ENCODE results near the gene FMO3. TPM values are rescaled to one million over a fixed set of nuclear protein-coding genes. Genes with fewer than 3 reads are reported as not detected.

FMO3 gene
- total RNA-seq, 1 experiment from 2014 or later: 0.12 TPM

- no peak for DNase-seq (ENCODE audit: low read depth, low spot score)
- Histone ChIP-seq H2AFZ (ENCODE audit: low read depth, low read length, poor library complexity, severe bottlenecking) (no peak overlapping the region), H4K20me1 (ENCODE audit: insufficient read depth) (no peaks in the 10 kb centered on the region), H3K9ac (ENCODE audit: low read length) (no peak overlapping the region), H3K4me3 (replicated peaks in 1 of 2; ENCODE audit: low read depth in 1 of 2, low read length in 2 of 2) (no peak overlapping the region), H3K9me3 (ENCODE audit: control insufficient read depth in 1 of 2, insufficient read depth in 1 of 2, low read depth in 1 of 2, low read length in 2 of 2) (no peaks in the 10 kb centered on the region), H3K36me3 (ENCODE audit: control insufficient read depth in 1 of 2, insufficient read depth in 2 of 2, low read length in 2 of 2) (no peaks in the 10 kb centered on the region), H3K4me2 (ENCODE audit: low read length) (no peak overlapping the region), H3K27me3 (ENCODE audit: insufficient read depth, low read length) (no peaks in the 10 kb centered on the region), H3K4me1 (ENCODE audit: control insufficient read depth in 1 of 2, insufficient read depth in 2 of 2, low read length in 2 of 2) (no peaks in the 10 kb centered on the region), H3K27ac (ENCODE audit: low read depth, low read length) (no peak overlapping the region), H3K79me2 (ENCODE audit: insufficient read depth, low read length) (no peaks in the 10 kb centered on the region), H3K9me2 (ENCODE audit: insufficient read depth) (no peaks in the 10 kb centered on the region)
- BruUV-seq (replicated peaks): no TSS peak
- ChIA-PET CTCF (no interaction called here), POLR2A (no interaction called here), RAD21 (ENCODE audit: low non-redundant PET in 1 of 2, low total read pairs in 2 of 2, uncharacterized antibody in 2 of 2, unreplicated experiment in 2 of 2) (no interaction called here)
- intact Hi-C loops (cut with micrococcal nuclease): no loop called here
- no peak for TF ChIP-seq ATF3 (IDR thresholded peaks at IDR 0.05)
- ATAC-seq: no peak
Observed at GRCh38 chr1:171160211-171160610, 69.5 kb downstream of the FMO3 start.

- no TSS peak for BruUV-seq (replicated peaks)
- ChIA-PET CTCF (no interaction called here), POLR2A (no interaction called here)
Observed at GRCh38 chr1:171160639-171161354, 70.1 kb downstream of the FMO3 start.

More at GRCh38 chr1:171160639-171161354, 70.1 kb downstream of the FMO3 start:
- DNase-seq (ENCODE audit: low read depth, low spot score): no peak
- Histone ChIP-seq H3K4me3 (replicated peaks in 1 of 2; ENCODE audit: low read depth in 1 of 2, low read length in 2 of 2) (no peak overlapping the region), H3K4me1 (ENCODE audit: control insufficient read depth in 1 of 2, insufficient read depth in 2 of 2, low read length in 2 of 2) (no peaks in the 10 kb centered on the region), H3K27me3 (ENCODE audit: insufficient read depth, low read length) (no peaks in the 10 kb centered on the region), H3K9ac (ENCODE audit: low read length) (no peak overlapping the region), H4K20me1 (ENCODE audit: insufficient read depth) (no peaks in the 10 kb centered on the region), H3K27ac (ENCODE audit: low read depth, low read length) (no peak overlapping the region), H2AFZ (ENCODE audit: low read depth, low read length, poor library complexity, severe bottlenecking) (no peak overlapping the region), H3K79me2 (ENCODE audit: insufficient read depth, low read length) (no peaks in the 10 kb centered on the region), H3K9me2 (ENCODE audit: insufficient read depth) (no peaks in the 10 kb centered on the region), H3K9me3 (ENCODE audit: control insufficient read depth in 1 of 2, insufficient read depth in 1 of 2, low read depth in 1 of 2, low read length in 2 of 2) (no peaks in the 10 kb centered on the region), H3K36me3 (ENCODE audit: control insufficient read depth in 1 of 2, insufficient read depth in 2 of 2, low read length in 2 of 2) (no peaks in the 10 kb centered on the region), H3K4me2 (ENCODE audit: low read length) (no peak overlapping the region)
- TF ChIP-seq SRF (IDR thresholded peaks at IDR 0.05; ENCODE audit: low read depth) (no peak), FOSL1 (IDR thresholded peaks at IDR 0.05; ENCODE audit: low read depth) (no peak), CTCF (IDR thresholded peaks at IDR 0.05 in 2 of 3, conservative IDR thresholded peaks at IDR 0.05 in 1 of 3; ENCODE audit: borderline replicate concordance in 1 of 3, insufficient read depth in 1 of 3, low read depth in 2 of 3, low read length in 2 of 3) (no peak), SIN3A (IDR thresholded peaks at IDR 0.05; ENCODE audit: low read depth) (no peak), POLR2AphosphoS5 (IDR thresholded peaks at IDR 0.05; ENCODE audit: low read depth, low read length) (no peak), YY1 (IDR thresholded peaks at IDR 0.05; ENCODE audit: extremely low read depth, insufficient replicate concordance, low read depth, low read length) (no peak), SP1 (IDR thresholded peaks at IDR 0.05; ENCODE audit: low read depth) (no peak), ZFX (IDR thresholded peaks at IDR 0.05) (no peak), ATF3 (IDR thresholded peaks at IDR 0.05) (no peak), CBX3 (IDR thresholded peaks at IDR 0.05; ENCODE audit: low read depth) (no peak), CEBPB (IDR thresholded peaks at IDR 0.05; ENCODE audit: low read depth) (no peak), MAX (IDR thresholded peaks at IDR 0.05) (no peak), ZBTB33 (IDR thresholded peaks at IDR 0.05; ENCODE audit: extremely low read depth, insufficient replicate concordance, low read length) (no peak), RAD21 (IDR thresholded peaks at IDR 0.05; ENCODE audit: low read depth) (no peak), EGR1 (IDR thresholded peaks at IDR 0.05; ENCODE audit: low read depth) (no peak), EZH2 (IDR thresholded peaks at IDR 0.05) (no peak)
- no peak for ATAC-seq
- RAD21 ChIA-PET (ENCODE audit: low non-redundant PET in 1 of 2, low total read pairs in 2 of 2, uncharacterized antibody in 2 of 2, unreplicated experiment in 2 of 2): no interaction called here
- intact Hi-C loops (cut with micrococcal nuclease): no loop called here

Measured in HCT116 (cell line).